IMR-90 (cell line): ENCODE results near the gene ZBTB44. TPM values are rescaled to one million over a fixed set of nuclear protein-coding genes. Genes with fewer than 3 reads are reported as not detected.

Experiments used
- ATAC-seq: fragments of 200-7000 bp; cut with Tn5 transposase; 2 replicates; pipeline ENCODE4 v1.9.1; 2020; ENCODE audit warnings: low read depth, mild to moderate bottlenecking, moderate library complexity
- BruUV-seq: library from RNA; stranded (reverse); fragments of 400-500 nt; replicated peaks from 2 replicates; lab custom pipeline; 2021; lab: Mats Ljungman, UMichigan
- CTCF ChIA-PET: fragments of 300-600 bp; formaldehyde crosslinking; extraction: SDS; loops from one replicate; lab custom pipeline; 2021; ENCODE audit warnings: antibody characterized with exemption; lab: Yijun Ruan, JAX
- POLR2A ChIA-PET: fragments of 300-600 bp; sonication (Branson Sonifier 250); formaldehyde crosslinking; loops from one replicate; lab custom pipeline; 2022; ENCODE audit warnings: antibody characterized with exemption; ENCODE audit not compliant: unreplicated experiment; lab: Charles Lee
- DNase-seq: peaks from one replicate; pipeline ENCODE4 v3.0.0; 2013
- H2AFZ ChIP-seq: replicated peaks from 2 replicates; pipeline ENCODE3; 2013; ENCODE audit warnings: low read length, mild to moderate bottlenecking; ENCODE audit not compliant: poor library complexity
- H2AK5ac ChIP-seq: 2 replicates; pipeline ENCODE4 v1.6.1; 2013; ENCODE audit warnings: low read depth, low read length, inconsistent platforms
- H2AK9ac ChIP-seq: replicated peaks from 2 replicates; pipeline ENCODE3; 2013; ENCODE audit warnings: mild to moderate bottlenecking, low read depth, low read length, moderate library complexity; ENCODE audit not compliant: poor library complexity
- H2BK120ac ChIP-seq: 2 replicates; pipeline ENCODE4 v1.6.1; 2013; ENCODE audit warnings: low read depth, low read length, inconsistent platforms
- H2BK15ac ChIP-seq: 3 replicates; pipeline ENCODE4 v1.6.1; 2013; ENCODE audit warnings: low read depth, low read length, inconsistent platforms
- H2BK20ac ChIP-seq: 2 replicates; pipeline ENCODE4 v1.6.1; 2013; ENCODE audit warnings: low read depth, mild to moderate bottlenecking, inconsistent platforms, low read length, moderate library complexity
- H2BK5ac ChIP-seq: 2 replicates; pipeline ENCODE4 v1.6.1; 2013; ENCODE audit warnings: mild to moderate bottlenecking, low read depth, low read length, inconsistent platforms; ENCODE audit not compliant: poor library complexity, severe bottlenecking
- H3K14ac ChIP-seq: replicated peaks from 2 replicates; pipeline ENCODE4 v1.6.1; 2013; ENCODE audit warnings: low read depth, low read length, inconsistent platforms
- H3K18ac ChIP-seq: 2 replicates; pipeline ENCODE4 v1.6.1; 2013; ENCODE audit warnings: low read depth, low read length, control low read depth
- H3K23ac ChIP-seq: 2 replicates; pipeline ENCODE4 v1.6.1; 2013; ENCODE audit warnings: low read depth, low read length, inconsistent platforms
- H3K27ac ChIP-seq: 2 replicates; pipeline ENCODE4 v1.5.1; 2013; ENCODE audit warnings: mild to moderate bottlenecking, control low read depth, low read length; ENCODE audit not compliant: insufficient read depth
- H3K27me3 ChIP-seq: 2 replicates; pipeline ENCODE4 v1.6.1; 2013; ENCODE audit warnings: low read length; ENCODE audit not compliant: control insufficient read depth, insufficient read depth
- H3K36me3 ChIP-seq: 2 replicates; pipeline ENCODE4 v1.6.1; 2013; ENCODE audit warnings: low read length, mixed read lengths; ENCODE audit not compliant: control insufficient read depth, insufficient read depth
- H3K4ac ChIP-seq: 2 replicates; pipeline ENCODE4 v1.6.1; 2013; ENCODE audit warnings: low read depth, low read length, inconsistent platforms
- H3K4me1 ChIP-seq: 2 replicates; pipeline ENCODE4 v1.6.1; 2013; ENCODE audit warnings: low read length, mixed read lengths; ENCODE audit not compliant: control insufficient read depth, insufficient read depth
- H3K4me2 ChIP-seq: 2 replicates; pipeline ENCODE4 v1.6.1; 2013; ENCODE audit warnings: low read depth, mild to moderate bottlenecking, control low read depth, low read length, moderate library complexity
- H3K4me3 ChIP-seq: 2 replicates; pipeline ENCODE4 v1.5.1; 2013; ENCODE audit warnings: low read depth, mild to moderate bottlenecking, control low read depth, low read length, moderate library complexity; ENCODE audit not compliant: insufficient read depth
- H3K56ac ChIP-seq: 2 replicates; pipeline ENCODE4 v1.6.1; 2013; ENCODE audit warnings: low read length, inconsistent platforms; ENCODE audit not compliant: insufficient read depth; ENCODE audit errors: extremely low read depth
- H3K79me1 ChIP-seq, 2 experiments: 2 replicates each; pipeline ENCODE4 v1.6.1; 2013; ENCODE audit warnings: low read length in 2 of 2, inconsistent platforms in 1 of 2, low read depth in 1 of 2
- H3K9ac ChIP-seq: 2 replicates; pipeline ENCODE4 v1.6.1; 2013; ENCODE audit warnings: low read depth, low read length, control low read depth
- H3K9me1 ChIP-seq: 2 replicates; pipeline ENCODE4 v1.6.1; 2013; ENCODE audit warnings: low read length, inconsistent platforms; ENCODE audit not compliant: insufficient read depth
- H3K9me3 ChIP-seq: 2 replicates; pipeline ENCODE4 v1.6.1; 2013; ENCODE audit warnings: low read length; ENCODE audit not compliant: control insufficient read depth, insufficient read depth
- H4K20me1 ChIP-seq: 2 replicates; pipeline ENCODE4 v1.6.1; 2013; ENCODE audit warnings: low read length, inconsistent platforms; ENCODE audit not compliant: insufficient read depth
- H4K5ac ChIP-seq: 2 replicates; pipeline ENCODE4 v1.6.1; 2013; ENCODE audit warnings: mild to moderate bottlenecking, low read depth, low read length, control low read depth
- H4K8ac ChIP-seq, 2 experiments: 2 replicates each; pipeline ENCODE4 v1.6.1; 2013; ENCODE audit warnings: low read depth in 2 of 2, low read length in 2 of 2, control low read depth in 1 of 2, inconsistent platforms in 1 of 2
- H4K91ac ChIP-seq: 2 replicates; pipeline ENCODE4 v1.6.1; 2013; ENCODE audit warnings: low read depth, low read length, inconsistent platforms; ENCODE audit not compliant: insufficient read depth
- CEBPB ChIP-seq: IDR thresholded peaks from 2 replicates; pipeline ENCODE4 v1.6.1; 2012; ENCODE audit warnings: low read depth, low read length, improper control_type of control experiment
- CTCF ChIP-seq: conservative IDR thresholded peaks from 2 replicates; pipeline ENCODE4 v1.5.1; 2012; ENCODE audit warnings: mild to moderate bottlenecking, low read depth, low read length, improper control_type of control experiment
- MAFK ChIP-seq: IDR thresholded peaks from 2 replicates; pipeline ENCODE4 v1.6.1; 2012; ENCODE audit warnings: low read depth, low read length, improper control_type of control experiment
- SMC3 ChIP-seq: fragments of 150-350 bp; IDR thresholded peaks from 2 replicates; pipeline ENCODE4 v1.6.1; 2016; ENCODE audit warnings: low read depth, mild to moderate bottlenecking, antibody characterized with exemption, low read length, moderate library complexity
- WGBS, 2 experiments: methylation state at CpG; one replicate each; pipeline versions ENCODE4 v1.1.5 to v1.1.7; 2013; ENCODE audit warnings: missing lambda C conversion rate in 2 of 2; ENCODE audit not compliant: insufficient read length in 1 of 2; ENCODE audit errors: extremely low coverage in 2 of 2; 5-methylcytosine and 5-hydroxymethylcytosine counted together
- dilution Hi-C: fragments of 300-500 bp; cut with HindIII; formaldehyde crosslinking; loops from one replicate; pipeline ENCODE4 v1.14.3; 2018; ENCODE audit warnings: low sequenced_read_pairs; ENCODE audit not compliant: unreplicated experiment
- in situ Hi-C: fragments of 300-500 bp; cut with MboI; formaldehyde crosslinking; loops from 3 replicates; pipeline ENCODE4 v1.14.3; 2019; ENCODE audit warnings: low sequenced_read_pairs, inconsistent platforms, mixed read lengths
- intact Hi-C: fragments of 100-400 bp; cut with micrococcal nuclease; formaldehyde crosslinking; loops from 2 replicates; pipeline ENCODE4 v1.10.0; 2022
- polyA plus RNA-seq, 3 experiments: library from polyadenylated mRNA; depleted of rRNA; stranded (reverse); fragments of >200 nt; gene quantifications; 2 replicates each; pipeline ENCODE4 v1.2.3, GENCODE V29; 2012; ENCODE audit warnings: low replicate concordance in 1 of 3
- total RNA-seq: library from RNA; depleted of rRNA; stranded (reverse); fragments of >200 nt; gene quantifications from 2 replicates; pipeline ENCODE4 v1.2.3, GENCODE V29; 2012
- TF ChIP-seq, protein P1 (sequence below): fragments of 150-350 bp; IDR thresholded peaks from 2 replicates; pipeline ENCODE4 v1.6.1; 2017; ENCODE audit warnings: mild to moderate bottlenecking, antibody characterized with exemption, low read length, low read depth

ZBTB44 gene
- total and polyA plus RNA-seq, 2 of the 4 experiments (the other 2 are of a cell fraction), result 6.9 to 23.3 TPM

DNA sequence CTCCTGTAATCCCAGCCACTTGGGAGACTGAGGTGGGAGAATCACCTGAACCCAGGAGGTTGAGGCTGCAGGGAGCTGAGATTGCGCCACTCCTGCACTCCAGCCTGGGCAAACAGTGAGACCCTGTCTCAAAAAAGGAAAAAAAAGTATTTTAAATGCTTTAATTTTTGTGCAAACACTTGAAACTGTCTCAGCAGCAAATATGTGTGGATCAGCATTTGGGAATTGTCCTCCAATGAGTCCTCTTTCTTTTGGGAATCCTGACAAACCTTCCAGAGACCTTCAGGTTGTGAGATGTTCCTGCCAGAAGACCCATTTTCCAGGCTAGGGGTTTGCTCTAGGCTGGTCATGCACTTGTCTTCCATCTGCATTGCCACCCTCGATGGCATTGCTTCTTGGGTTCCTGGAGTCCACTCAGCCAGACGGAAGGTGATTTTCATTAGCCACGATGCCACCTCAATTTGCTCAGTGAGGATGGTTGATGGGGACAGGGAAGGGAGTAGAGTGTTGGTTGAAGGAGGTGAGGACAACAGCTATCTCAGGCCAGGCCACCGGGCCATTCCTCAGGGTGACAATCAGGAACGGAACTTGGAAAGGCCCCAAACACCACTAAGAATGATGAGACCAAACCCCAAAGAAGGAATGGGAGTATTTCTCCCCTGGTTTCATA is 99.7 kb downstream of the ZBTB44 start:
- POLR2A ChIA-PET, result no interaction called here

More for the DNA sequence above, 99.7 kb downstream of the ZBTB44 start:
- CTCF ChIA-PET, result interaction anchor here (0.5 kb wide), 1 partner anchor 64 kb away, joined by 3 read pairs; no protein-coding TSS in a partner anchor
- DNase-seq, result no peak
- no peak for ATAC-seq
- no peak overlapping the region for H4K8ac ChIP-seq
- no peaks in the 10 kb centered on the region for H4K20me1 ChIP-seq
- H3K36me3 ChIP-seq, result no peaks in the 10 kb centered on the region
- H3K4me3 ChIP-seq, result no peak overlapping the region
- H3K56ac ChIP-seq, result no peak overlapping the region
- no peak overlapping the region for H2BK15ac ChIP-seq
- H2AK9ac ChIP-seq, result no peak overlapping the region
- no peak overlapping the region for H2AK5ac ChIP-seq
- WGBS, 2 experiments, result 83% methylated on average over 2 of the region's 6 CpGs; no CpG with 5 or more reads in 1 of the 2 experiments
- no peaks in the 10 kb centered on the region for H3K4me1 ChIP-seq
- intact Hi-C loops, result loop anchor here (5.0 to 10.0 kb wide), 3 partner anchors 167 to 677 kb away; no protein-coding TSS in a partner anchor
- H2BK5ac ChIP-seq, result no peak overlapping the region
- H4K91ac ChIP-seq, result no peak overlapping the region
- no TSS peak for BruUV-seq
- H3K79me1 ChIP-seq, result no peaks in the 10 kb centered on the region
- dilution Hi-C loops, result no loop called here
- H3K27ac ChIP-seq, result no peak overlapping the region
- H3K9me1 ChIP-seq, result no peaks in the 10 kb centered on the region
- TF ChIP-seq, protein P1, sequence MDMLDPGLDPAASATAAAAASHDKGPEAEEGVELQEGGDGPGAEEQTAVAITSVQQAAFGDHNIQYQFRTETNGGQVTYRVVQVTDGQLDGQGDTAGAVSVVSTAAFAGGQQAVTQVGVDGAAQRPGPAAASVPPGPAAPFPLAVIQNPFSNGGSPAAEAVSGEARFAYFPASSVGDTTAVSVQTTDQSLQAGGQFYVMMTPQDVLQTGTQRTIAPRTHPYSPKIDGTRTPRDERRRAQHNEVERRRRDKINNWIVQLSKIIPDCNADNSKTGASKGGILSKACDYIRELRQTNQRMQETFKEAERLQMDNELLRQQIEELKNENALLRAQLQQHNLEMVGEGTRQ, result no peak
- TF ChIP-seq SMC3 (no peak), CTCF (no peak), CEBPB (no peak), MAFK (no peak)
- H4K5ac ChIP-seq, result no peak overlapping the region
- no peak overlapping the region for H3K18ac ChIP-seq
- no peak overlapping the region for H3K14ac ChIP-seq
- H3K4ac ChIP-seq, result no peak overlapping the region
- no peak overlapping the region for H3K23ac ChIP-seq
- in situ Hi-C loops, result loop anchor here (5.0 to 25.0 kb wide), 3 partner anchors 172 to 650 kb away; partner anchors contain the start of gene ADAMTS8
- no peak overlapping the region for H2BK20ac ChIP-seq
- peaks cover 46% of the 10 kb centered on the region for H3K27me3 ChIP-seq
- H3K9me3 ChIP-seq, result no peaks in the 10 kb centered on the region
- H2AFZ ChIP-seq, result no peak overlapping the region
- H3K9ac ChIP-seq, result no peak overlapping the region
- H3K4me2 ChIP-seq, result no peak overlapping the region
- no peak overlapping the region for H2BK120ac ChIP-seq
